Adrenal gland (tissue), 12 donors: ENCODE results near the gene KLC1. TPM values are rescaled to one million over a fixed set of nuclear protein-coding genes. Genes with fewer than 3 reads are reported as not detected.

ENCODE experiments used
- DNase-seq, 7 donors: peaks; one replicate each; pipeline ENCODE4 v3.0.0-alpha.2; 2019 to 2020
- H3K27ac ChIP-seq, 5 donors: fragments of 200-600 bp; sonication (generic) in 4 of 5; 1 replicate in 3 of 5; 2 replicates in 2 of 5; pipeline versions ENCODE4 v1.5.1 to v1.8.0; 2016 to 2020; ENCODE audit warnings: mild to moderate bottlenecking in 1 of 5
- H3K27me3 ChIP-seq: fragments of 200-600 bp; 2 replicates; pipeline ENCODE4 v1.8.0; 2021
- H3K36me3 ChIP-seq, 2 donors: fragments of 200-600 bp; replicated peaks in 1 of 2; 1 replicate in 1 of 2; 2 replicates in 1 of 2; pipeline versions ENCODE4 v1.5.1 to v1.8.0; 2018 to 2022
- H3K4me1 ChIP-seq, 2 donors: fragments of 200-600 bp; replicated peaks in 1 of 2; 1 replicate in 1 of 2; 2 replicates in 1 of 2; pipeline versions ENCODE4 v1.5.1 to v1.8.0; 2018 to 2021
- H3K4me3 ChIP-seq, 4 donors: fragments of 200-600 bp; sonication (generic) in 3 of 4; one replicate each; pipeline ENCODE4 v1.5.1; 2016 to 2018
- H3K9me3 ChIP-seq, 3 donors: fragments of 200-600 bp; sonication (generic) in 1 of 3; replicated peaks in 1 of 3; 1 replicate in 2 of 3; 2 replicates in 1 of 3; pipeline versions ENCODE4 v1.5.1 to v1.8.0; 2016 to 2021
- POLR2A ChIP-seq, 2 donors: fragments of 450-650 bp; IDR thresholded peaks; one replicate each; pipeline ENCODE4 v1.6.1; 2017; ENCODE audit warnings: antibody characterized with exemption in 2 of 2, mild to moderate bottlenecking in 2 of 2, moderate library complexity in 1 of 2
- WGBS, 4 donors: extraction: QIAGEN DNeasy Blood & Tissue Kit in 2 of 4; methylation state at CpG; one replicate each; pipeline versions ENCODE4 v1.1.5 to v1.1.7; 2013 to 2017; 5-methylcytosine and 5-hydroxymethylcytosine counted together
- intact Hi-C, 2 donors: fragments of 100-400 bp; cut with DNase I; formaldehyde crosslinking; loops; one replicate each; pipeline versions ENCODE4 v1.14.1 to v1.15.0; 2022 to 2023
- polyA plus RNA-seq, 3 donors: library from polyadenylated mRNA; stranded (reverse); fragments of 200-250 nt in 2 of 3; fragments of 350-450 nt in 1 of 3; fragmentation: Illumina TruSeq in 1 of 3; extraction: RNeasy Lipid Tissue Mini Kit (QIAGEN cat#74804) in 1 of 3; gene quantifications; one replicate each; pipeline ENCODE4 v1.2.3, GENCODE V29; 2013 to 2014
- total RNA-seq, 9 donors: library from RNA; depleted of rRNA in 4 of 9; stranded (reverse); fragments of >200 nt in 4 of 9; fragments of 120-200 nt in 1 of 9; fragmentation: NEBNext Ultra II Directional in 1 of 9; extraction: Animal tissue kit (Norgen Biotek cat#: 25700) in 1 of 9; gene quantifications; one replicate each; pipeline versions ENCODE4 v1.1.0 to v1.2.4, GENCODE V29; 2013 to 2023
- TF ChIP-seq, protein P1 (sequence below), 6 experiments: fragments of 450-650 bp in 4 of 6; fragments of 200-600 bp in 2 of 6; sonication (generic) in 1 of 6; IDR thresholded peaks; 1 replicate in 5 of 6; 2 replicates in 1 of 6; pipeline versions ENCODE4 v1.5.1 to v1.8.0; 2016 to 2021; ENCODE audit warnings: antibody characterized with exemption in 6 of 6, mild to moderate bottlenecking in 2 of 6, moderate library complexity in 1 of 6
- donor health status: healthy with polysubstance abuse.
- donor health status: Bipolar disorder and iron deficiency.
- donor health status: DM: yes; HTN: yes; CAD: no.
- donor health status: DM: no; HTN: no; CAD: no.
- donor health status: DM: no; HTN: no; CAD: no.
- donor health status: DM: yes; HTN: yes; CAD: no.

The KLC1 gene
- total and polyA plus RNA-seq, 12 donors = 70.7 to 248 (median 125) TPM

DNA sequence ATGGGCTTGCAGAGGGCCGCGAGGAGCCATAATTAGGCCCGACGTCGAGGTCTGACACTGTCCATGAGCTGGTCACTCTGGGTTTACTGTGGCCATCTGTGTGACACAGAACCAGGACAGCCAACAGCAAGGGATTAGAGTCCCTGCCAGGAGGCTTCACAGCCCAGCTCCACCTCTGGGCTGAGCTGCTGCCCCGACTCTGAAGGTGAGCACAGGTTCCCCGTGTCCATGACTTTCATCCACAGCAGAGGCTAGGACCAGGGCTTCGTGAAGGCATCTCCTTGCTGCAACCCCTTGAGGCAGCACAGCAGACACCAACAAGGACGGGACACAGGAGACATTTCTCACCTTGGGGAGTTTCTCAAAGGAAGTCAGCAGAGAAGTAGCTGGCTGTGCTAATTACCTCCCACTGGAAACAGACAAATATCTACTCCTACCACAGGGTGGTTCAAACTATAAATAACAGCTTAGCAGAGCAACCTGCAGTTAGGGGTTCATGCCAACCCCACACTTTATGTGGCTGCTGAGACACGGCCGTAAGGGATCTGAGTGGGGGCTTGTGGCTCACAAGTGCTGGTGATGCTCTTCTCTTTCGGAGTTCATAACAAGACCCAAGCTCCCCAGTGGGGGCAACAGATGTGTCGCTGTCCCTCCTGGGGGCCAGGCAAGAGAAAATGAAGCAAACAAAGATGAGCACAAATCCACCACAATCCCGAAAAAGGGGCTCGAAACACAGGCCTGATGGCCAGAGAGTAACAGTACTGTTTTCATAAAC is 115.8 kb downstream of the KLC1 start:
- 87 to 93% (median 91%) methylated on average over 12 to 15 of the region's 15 CpGs for WGBS, 4 donors
- no peak overlapping the region for H3K27ac ChIP-seq
- H3K4me1 ChIP-seq = no peaks in the 10 kb centered on the region
- TF ChIP-seq, protein P1, sequence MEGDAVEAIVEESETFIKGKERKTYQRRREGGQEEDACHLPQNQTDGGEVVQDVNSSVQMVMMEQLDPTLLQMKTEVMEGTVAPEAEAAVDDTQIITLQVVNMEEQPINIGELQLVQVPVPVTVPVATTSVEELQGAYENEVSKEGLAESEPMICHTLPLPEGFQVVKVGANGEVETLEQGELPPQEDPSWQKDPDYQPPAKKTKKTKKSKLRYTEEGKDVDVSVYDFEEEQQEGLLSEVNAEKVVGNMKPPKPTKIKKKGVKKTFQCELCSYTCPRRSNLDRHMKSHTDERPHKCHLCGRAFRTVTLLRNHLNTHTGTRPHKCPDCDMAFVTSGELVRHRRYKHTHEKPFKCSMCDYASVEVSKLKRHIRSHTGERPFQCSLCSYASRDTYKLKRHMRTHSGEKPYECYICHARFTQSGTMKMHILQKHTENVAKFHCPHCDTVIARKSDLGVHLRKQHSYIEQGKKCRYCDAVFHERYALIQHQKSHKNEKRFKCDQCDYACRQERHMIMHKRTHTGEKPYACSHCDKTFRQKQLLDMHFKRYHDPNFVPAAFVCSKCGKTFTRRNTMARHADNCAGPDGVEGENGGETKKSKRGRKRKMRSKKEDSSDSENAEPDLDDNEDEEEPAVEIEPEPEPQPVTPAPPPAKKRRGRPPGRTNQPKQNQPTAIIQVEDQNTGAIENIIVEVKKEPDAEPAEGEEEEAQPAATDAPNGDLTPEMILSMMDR (IDR thresholded peaks at IDR 0.05) = no peak
- no peak for TF ChIP-seq POLR2A (IDR thresholded peaks at IDR 0.05)
- peaks cover 0 to 20% of the 10 kb centered on the region in 2 donors for H3K36me3 ChIP-seq
- intact Hi-C loops = no loop called here
- H3K4me3 ChIP-seq = no peak overlapping the region
- H3K9me3 ChIP-seq = no peaks in the 10 kb centered on the region
- peak in 1 of 7 donors; percentile 37 for DNase-seq
- H3K27me3 ChIP-seq = no peaks in the 10 kb centered on the region

DNA sequence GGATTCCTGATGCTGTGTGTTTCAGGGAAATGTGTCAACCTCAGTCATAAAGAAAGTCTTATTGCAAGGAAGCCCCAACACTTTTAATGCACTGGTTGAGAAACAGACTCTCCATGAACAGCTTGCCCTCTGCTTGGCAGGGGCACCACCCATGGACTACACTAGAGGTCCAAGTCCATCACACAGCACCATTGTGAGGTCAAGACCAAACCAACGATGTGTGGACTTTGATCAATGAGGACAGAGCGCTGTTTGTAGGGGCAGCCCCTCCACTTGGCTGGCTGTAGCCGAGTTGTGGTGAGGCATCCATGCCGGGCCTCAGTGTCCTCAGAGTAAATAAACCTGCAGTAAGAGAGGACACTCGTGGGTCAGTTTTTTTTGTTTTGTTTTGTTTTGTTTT is 116.4 kb downstream of the KLC1 start:
- no peaks in the 10 kb centered on the region for H3K9me3 ChIP-seq
- H3K27me3 ChIP-seq = no peaks in the 10 kb centered on the region
- peak in 1 of 7 donors; percentile 27 for DNase-seq
- no peak overlapping the region for H3K27ac ChIP-seq
- WGBS, 4 donors = 66 to 89% (median 84%) methylated on average over 5 of the region's 5 CpGs
- no peak overlapping the region for H3K4me3 ChIP-seq
- H3K36me3 ChIP-seq = peaks cover 0 to 15% of the 10 kb centered on the region in 2 donors
- intact Hi-C loops = no loop called here
- no peak for TF ChIP-seq POLR2A (IDR thresholded peaks at IDR 0.05)
- TF ChIP-seq, protein P1 (IDR thresholded peaks at IDR 0.05) = no peak
- H3K4me1 ChIP-seq = no peaks in the 10 kb centered on the region

DNA sequence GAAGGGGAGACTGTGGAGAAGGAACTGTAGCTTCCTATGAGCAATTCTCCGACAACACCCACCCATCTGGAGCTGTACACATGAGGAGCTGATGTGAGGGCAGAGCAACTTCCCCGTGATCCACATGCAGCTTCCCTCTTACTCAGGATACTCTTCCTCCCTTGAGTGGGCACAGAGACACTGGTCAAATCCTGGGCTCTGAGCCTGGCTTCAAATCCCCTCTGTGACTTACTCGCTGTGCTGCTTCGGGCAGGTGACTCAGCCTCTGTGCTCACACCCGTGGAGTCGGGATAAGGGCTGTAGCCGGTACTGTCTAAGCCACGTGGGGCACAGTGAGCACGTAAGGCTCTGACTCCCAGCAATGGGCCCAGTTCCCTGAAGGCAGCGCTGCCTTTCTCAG is 117.7 kb downstream of the KLC1 start:
- TF ChIP-seq, protein P1 (IDR thresholded peaks at IDR 0.05) = no peak
- TF ChIP-seq POLR2A (IDR thresholded peaks at IDR 0.05) = no peak
- no peak overlapping the region for H3K4me3 ChIP-seq
- H3K9me3 ChIP-seq = no peaks in the 10 kb centered on the region
- WGBS, 4 donors = 89 to 96% (median 91%) methylated on average over 9 to 10 of the region's 10 CpGs
- no peak overlapping the region for H3K27ac ChIP-seq
- H3K27me3 ChIP-seq = no peaks in the 10 kb centered on the region
- intact Hi-C loops = no loop called here
- peak in 1 of 7 donors; percentile 45 for DNase-seq
- H3K36me3 ChIP-seq = peaks cover 0 to 15% of the 10 kb centered on the region in 2 donors
- no peaks in the 10 kb centered on the region for H3K4me1 ChIP-seq

DNA sequence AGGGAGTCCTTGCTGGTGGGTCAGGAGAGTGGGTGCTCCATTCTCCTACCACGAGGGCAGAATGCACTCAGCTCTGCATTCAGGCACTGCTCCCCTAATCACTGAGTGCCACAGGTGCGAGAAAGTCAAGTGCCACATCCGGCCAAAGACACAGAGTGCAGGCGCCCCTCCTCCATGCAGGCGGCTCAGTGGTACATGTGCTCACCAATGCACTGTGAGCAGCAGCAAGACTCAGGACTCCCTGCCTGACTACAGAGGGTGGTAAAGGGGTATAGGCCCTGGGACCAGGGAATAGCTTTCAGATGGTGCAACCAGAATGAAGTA is 119.5 kb downstream of the KLC1 start:
- Histone ChIP-seq H3K27ac (no peak overlapping the region), H3K9me3 (no peaks in the 10 kb centered on the region), H3K36me3 (peaks cover 0 to 15% of the 10 kb centered on the region in 2 donors), H3K27me3 (no peaks in the 10 kb centered on the region), H3K4me3 (no peak overlapping the region), H3K4me1 (no peaks in the 10 kb centered on the region)
- WGBS, 4 donors = 63 to 86% (median 80%) methylated on average over 3 to 5 of the region's 5 CpGs
- TF ChIP-seq POLR2A (IDR thresholded peaks at IDR 0.05) = no peak
- TF ChIP-seq, protein P1 (IDR thresholded peaks at IDR 0.05) = no peak
- DNase-seq = peak in 1 of 7 donors; percentile 51
- intact Hi-C loops = no loop called here
